ENCODE data around the gene GNB3. TPM values are rescaled to one million over a fixed set of nuclear protein-coding genes. Genes with fewer than 3 reads are reported as not detected.

The GNB3 gene
- total and polyA plus RNA-seq, 9 of the 15 experiments (the other 6 are each of a cell fraction or from before 2014, with no cell fraction given), result 1.4 to 5.8 (median 2.0) TPM

DNA sequence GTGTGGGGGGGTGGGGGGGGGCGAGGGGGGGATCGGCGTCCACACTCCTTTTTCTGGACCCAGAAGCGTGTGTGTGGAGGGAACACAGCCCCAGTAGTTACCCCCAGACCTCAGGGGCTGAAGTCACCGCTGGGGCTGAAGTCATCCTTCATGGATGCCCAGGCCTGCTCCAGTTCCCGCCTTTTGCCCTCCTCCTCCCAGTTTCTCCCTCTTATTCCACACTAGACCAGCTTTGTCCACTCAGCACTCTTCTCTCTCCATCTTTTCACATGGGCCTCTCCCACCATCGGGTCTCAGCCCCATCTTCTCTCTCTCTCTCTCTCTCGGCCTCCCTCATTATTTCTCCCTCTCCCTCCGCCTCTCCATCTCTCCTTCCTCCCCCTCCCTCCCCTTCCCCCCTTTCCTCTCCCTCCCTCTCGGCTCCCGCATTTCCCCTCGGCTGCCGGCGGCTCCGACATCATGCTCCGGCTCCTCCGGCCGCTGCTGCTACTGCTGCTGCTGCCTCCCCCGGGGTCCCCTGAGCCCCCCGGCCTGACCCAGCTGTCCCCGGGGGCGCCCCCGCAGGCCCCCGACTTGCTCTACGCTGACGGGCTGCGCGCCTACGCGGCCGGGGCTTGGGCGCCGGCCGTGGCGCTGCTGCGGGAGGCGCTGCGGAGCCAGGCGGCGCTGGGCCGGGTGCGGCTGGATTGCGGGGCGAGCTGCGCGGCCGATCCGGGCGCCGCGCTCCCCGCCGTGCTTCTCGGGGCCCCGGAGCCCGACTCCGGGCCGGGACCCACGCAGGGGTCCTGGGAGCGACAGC is 12.5 kb upstream of the GNB3 start, which contains the start of gene P3H3 (continued):
- TF ChIP-seq, protein P1, sequence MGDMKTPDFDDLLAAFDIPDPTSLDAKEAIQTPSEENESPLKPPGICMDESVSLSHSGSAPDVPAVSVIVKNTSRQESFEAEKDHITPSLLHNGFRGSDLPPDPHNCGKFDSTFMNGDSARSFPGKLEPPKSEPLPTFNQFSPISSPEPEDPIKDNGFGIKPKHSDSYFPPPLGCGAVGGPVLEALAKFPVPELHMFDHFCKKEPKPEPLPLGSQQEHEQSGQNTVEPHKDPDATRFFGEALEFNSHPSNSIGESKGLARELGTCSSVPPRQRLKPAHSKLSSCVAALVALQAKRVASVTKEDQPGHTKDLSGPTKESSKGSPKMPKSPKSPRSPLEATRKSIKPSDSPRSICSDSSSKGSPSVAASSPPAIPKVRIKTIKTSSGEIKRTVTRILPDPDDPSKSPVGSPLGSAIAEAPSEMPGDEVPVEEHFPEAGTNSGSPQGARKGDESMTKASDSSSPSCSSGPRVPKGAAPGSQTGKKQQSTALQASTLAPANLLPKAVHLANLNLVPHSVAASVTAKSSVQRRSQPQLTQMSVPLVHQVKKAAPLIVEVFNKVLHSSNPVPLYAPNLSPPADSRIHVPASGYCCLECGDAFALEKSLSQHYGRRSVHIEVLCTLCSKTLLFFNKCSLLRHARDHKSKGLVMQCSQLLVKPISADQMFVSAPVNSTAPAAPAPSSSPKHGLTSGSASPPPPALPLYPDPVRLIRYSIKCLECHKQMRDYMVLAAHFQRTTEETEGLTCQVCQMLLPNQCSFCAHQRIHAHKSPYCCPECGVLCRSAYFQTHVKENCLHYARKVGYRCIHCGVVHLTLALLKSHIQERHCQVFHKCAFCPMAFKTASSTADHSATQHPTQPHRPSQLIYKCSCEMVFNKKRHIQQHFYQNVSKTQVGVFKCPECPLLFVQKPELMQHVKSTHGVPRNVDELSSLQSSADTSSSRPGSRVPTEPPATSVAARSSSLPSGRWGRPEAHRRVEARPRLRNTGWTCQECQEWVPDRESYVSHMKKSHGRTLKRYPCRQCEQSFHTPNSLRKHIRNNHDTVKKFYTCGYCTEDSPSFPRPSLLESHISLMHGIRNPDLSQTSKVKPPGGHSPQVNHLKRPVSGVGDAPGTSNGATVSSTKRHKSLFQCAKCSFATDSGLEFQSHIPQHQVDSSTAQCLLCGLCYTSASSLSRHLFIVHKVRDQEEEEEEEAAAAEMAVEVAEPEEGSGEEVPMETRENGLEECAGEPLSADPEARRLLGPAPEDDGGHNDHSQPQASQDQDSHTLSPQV (IDR thresholded peaks at IDR 0.05), result no peak
- TF ChIP-seq C11orf30 (IDR thresholded peaks at IDR 0.05; ENCODE audit: low read depth) (peak; percentile 80), ZSCAN32 (CRISPR knock-in tag; IDR thresholded peaks at IDR 0.05) (no peak), CXXC5 (CRISPR knock-in tag; IDR thresholded peaks at IDR 0.05) (peak; percentile 41; the same call in 1 of the 2 replicates), ARID2 (IDR thresholded peaks at IDR 0.05) (no peak), ZNF444 (CRISPR knock-in tag; IDR thresholded peaks at IDR 0.05) (no peak), FOXK1 (CRISPR knock-in tag; IDR thresholded peaks at IDR 0.05; ENCODE audit: borderline replicate concordance) (no peak), MEIS2 (IDR thresholded peaks at IDR 0.05; ENCODE audit: partially characterized antibody) (no peak), CTBP1 (IDR thresholded peaks at IDR 0.05; ENCODE audit: borderline replicate concordance) (peak; percentile 39; the same call in 1 of the 2 replicates), SMAD2 (IDR thresholded peaks at IDR 0.05; ENCODE audit: low read depth, low read length) (no peak), SMARCC2 (IDR thresholded peaks at IDR 0.05; ENCODE audit: low read depth) (no peak), ZNF551 (CRISPR knock-in tag; IDR thresholded peaks at IDR 0.05) (no peak), PTBP1 (IDR thresholded peaks at IDR 0.05; ENCODE audit: low read depth, low read length) (no peak), NBN (IDR thresholded peaks at IDR 0.05; ENCODE audit: low read depth) (0 out of 2 replicates have a peak, but pooled peaks have one; percentile 17), NCOR1 (IDR thresholded peaks at IDR 0.05) (no peak), MXI1 (IDR thresholded peaks at IDR 0.05; ENCODE audit: low read depth, low read length) (no peak)
- TF ChIP-seq, protein P2, sequence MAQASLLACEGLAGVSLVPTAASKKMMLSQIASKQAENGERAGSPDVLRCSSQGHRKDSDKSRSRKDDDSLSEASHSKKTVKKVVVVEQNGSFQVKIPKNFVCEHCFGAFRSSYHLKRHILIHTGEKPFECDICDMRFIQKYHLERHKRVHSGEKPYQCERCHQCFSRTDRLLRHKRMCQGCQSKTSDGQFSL (CRISPR knock-in tag; IDR thresholded peaks at IDR 0.05), result peak; percentile 84
- TF ChIP-seq, protein P2 (tag; IDR thresholded peaks at IDR 0.05), result peak in 1 of 2 experiments; percentile 97; a peak in 2 of 4 replicates
- TF ChIP-seq, protein P3, sequence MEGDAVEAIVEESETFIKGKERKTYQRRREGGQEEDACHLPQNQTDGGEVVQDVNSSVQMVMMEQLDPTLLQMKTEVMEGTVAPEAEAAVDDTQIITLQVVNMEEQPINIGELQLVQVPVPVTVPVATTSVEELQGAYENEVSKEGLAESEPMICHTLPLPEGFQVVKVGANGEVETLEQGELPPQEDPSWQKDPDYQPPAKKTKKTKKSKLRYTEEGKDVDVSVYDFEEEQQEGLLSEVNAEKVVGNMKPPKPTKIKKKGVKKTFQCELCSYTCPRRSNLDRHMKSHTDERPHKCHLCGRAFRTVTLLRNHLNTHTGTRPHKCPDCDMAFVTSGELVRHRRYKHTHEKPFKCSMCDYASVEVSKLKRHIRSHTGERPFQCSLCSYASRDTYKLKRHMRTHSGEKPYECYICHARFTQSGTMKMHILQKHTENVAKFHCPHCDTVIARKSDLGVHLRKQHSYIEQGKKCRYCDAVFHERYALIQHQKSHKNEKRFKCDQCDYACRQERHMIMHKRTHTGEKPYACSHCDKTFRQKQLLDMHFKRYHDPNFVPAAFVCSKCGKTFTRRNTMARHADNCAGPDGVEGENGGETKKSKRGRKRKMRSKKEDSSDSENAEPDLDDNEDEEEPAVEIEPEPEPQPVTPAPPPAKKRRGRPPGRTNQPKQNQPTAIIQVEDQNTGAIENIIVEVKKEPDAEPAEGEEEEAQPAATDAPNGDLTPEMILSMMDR (IDR thresholded peaks at IDR 0.05 in 2 of 3, conservative IDR thresholded peaks at IDR 0.05 in 1 of 3; ENCODE audit: insufficient read depth in 2 of 3, low read depth in 1 of 3, low read length in 3 of 3), result peak in 2 of 3 experiments; percentile 16 to 35; a peak in 2 of 6 replicates
- TF ChIP-seq, protein P4, sequence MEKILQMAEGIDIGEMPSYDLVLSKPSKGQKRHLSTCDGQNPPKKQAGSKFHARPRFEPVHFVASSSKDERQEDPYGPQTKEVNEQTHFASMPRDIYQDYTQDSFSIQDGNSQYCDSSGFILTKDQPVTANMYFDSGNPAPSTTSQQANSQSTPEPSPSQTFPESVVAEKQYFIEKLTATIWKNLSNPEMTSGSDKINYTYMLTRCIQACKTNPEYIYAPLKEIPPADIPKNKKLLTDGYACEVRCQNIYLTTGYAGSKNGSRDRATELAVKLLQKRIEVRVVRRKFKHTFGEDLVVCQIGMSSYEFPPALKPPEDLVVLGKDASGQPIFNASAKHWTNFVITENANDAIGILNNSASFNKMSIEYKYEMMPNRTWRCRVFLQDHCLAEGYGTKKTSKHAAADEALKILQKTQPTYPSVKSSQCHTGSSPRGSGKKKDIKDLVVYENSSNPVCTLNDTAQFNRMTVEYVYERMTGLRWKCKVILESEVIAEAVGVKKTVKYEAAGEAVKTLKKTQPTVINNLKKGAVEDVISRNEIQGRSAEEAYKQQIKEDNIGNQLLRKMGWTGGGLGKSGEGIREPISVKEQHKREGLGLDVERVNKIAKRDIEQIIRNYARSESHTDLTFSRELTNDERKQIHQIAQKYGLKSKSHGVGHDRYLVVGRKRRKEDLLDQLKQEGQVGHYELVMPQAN (IDR thresholded peaks at IDR 0.05; ENCODE audit: borderline replicate concordance), result no peak

Data from K562 (cell line).